ENCODE data around the gene MRPL11.

Gene MRPL11

GRCh38 chr11:66428933-66429332 is 9.7 kb downstream of the MRPL11 start:
- no peak overlapping the region for H3K27ac ChIP-seq (ENCODE audit: low read length)
- no peaks in the 10 kb centered on the region for H3K9me3 ChIP-seq (ENCODE audit: control insufficient read depth in 1 of 2, low read length in 2 of 2)
- no peak overlapping the region for H3K4me3 ChIP-seq (ENCODE audit: low read depth in 1 of 2, low read length in 2 of 2)
- H3K4me1 ChIP-seq (ENCODE audit: control insufficient read depth in 1 of 2, insufficient read depth in 2 of 2, low read length in 2 of 2) = no peaks in the 10 kb centered on the region
- H3K36me3 ChIP-seq (ENCODE audit: control insufficient read depth in 1 of 2, insufficient read depth in 2 of 2, low read length in 2 of 2) = peaks cover 12 to 33% of the 10 kb centered on the region in 2 donors
- H3K27me3 ChIP-seq (ENCODE audit: low read depth, low read length) = no peaks in the 10 kb centered on the region

DNA sequence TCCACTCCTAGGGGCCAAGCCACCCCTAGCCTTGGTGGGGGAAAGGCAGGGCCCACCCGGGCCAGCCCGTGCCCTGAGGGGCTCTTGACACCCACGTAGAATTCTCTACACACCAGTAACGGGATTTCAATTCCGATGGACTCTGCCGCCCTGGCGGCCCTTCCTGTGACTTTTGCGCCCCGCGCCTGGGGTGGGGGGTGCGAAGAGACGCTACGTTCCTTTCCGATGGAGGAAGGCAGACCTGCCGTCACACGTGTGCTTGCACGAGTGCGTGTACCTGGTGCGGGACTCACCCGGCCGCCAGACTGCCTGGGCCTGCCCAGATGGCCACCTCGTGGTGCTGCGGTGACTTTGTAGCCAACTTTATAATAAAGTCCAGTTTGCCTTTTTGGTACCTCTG is 12.3 kb downstream of the MRPL11 start:
- Histone ChIP-seq H3K27ac (ENCODE audit: low read length) (no peak overlapping the region), H3K4me1 (ENCODE audit: control insufficient read depth in 1 of 2, insufficient read depth in 2 of 2, low read length in 2 of 2) (peaks cover 0 to 3% of the 10 kb centered on the region in 2 donors), H3K9me3 (ENCODE audit: control insufficient read depth in 1 of 2, low read length in 2 of 2) (no peaks in the 10 kb centered on the region), H3K36me3 (ENCODE audit: control insufficient read depth in 1 of 2, insufficient read depth in 2 of 2, low read length in 2 of 2) (peaks cover 12 to 41% of the 10 kb centered on the region in 2 donors), H3K27me3 (ENCODE audit: low read depth, low read length) (no peaks in the 10 kb centered on the region), H3K4me3 (ENCODE audit: low read depth in 1 of 2, low read length in 2 of 2) (no peak overlapping the region)

DNA sequence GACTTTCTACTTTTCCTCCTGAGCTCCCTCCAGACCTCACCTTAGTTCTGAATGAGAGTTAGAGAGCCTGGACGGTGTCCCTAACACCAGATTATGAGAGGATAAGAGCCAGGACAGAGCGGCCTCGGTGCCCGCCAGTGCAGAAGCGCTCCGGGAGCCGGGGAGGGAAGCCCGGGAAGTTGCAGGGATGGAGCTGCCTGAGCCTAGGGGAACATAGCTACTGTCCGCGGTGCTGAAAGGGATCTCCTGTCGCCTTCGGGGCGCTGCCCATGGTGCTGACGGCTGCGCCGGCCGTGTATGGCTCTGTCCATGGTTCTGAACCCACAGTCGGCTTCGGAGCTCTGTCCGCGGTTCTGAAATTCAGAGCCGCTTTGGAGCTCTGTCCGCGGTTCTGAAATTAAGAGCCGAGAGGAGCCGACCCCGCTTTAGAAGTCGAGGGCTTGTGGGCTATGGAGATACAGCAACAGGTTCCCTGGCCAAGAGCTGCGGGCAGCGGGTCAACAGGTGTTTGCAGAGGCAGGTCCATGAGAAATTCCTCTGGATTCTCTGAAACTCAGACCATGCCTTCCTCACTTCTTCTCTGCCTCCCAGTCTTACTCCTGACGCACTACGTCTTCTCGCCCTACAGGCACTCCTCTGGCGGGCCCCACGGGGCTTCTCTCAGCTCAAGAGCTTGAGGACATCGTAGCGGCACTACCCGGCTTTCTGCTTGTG is 17.0 kb downstream of the MRPL11 start:
- Histone ChIP-seq H3K36me3 (ENCODE audit: control insufficient read depth in 1 of 2, insufficient read depth in 2 of 2, low read length in 2 of 2) (peaks cover 12 to 40% of the 10 kb centered on the region in 2 donors), H3K27me3 (ENCODE audit: low read depth, low read length) (peaks cover 8% of the 10 kb centered on the region), H3K4me3 (ENCODE audit: low read depth in 1 of 2, low read length in 2 of 2) (peak overlapping the region in 1 of 2 donors; percentile 32), H3K9me3 (ENCODE audit: control insufficient read depth in 1 of 2, low read length in 2 of 2) (no peaks in the 10 kb centered on the region), H3K27ac (ENCODE audit: low read length) (no peak overlapping the region), H3K4me1 (ENCODE audit: control insufficient read depth in 1 of 2, insufficient read depth in 2 of 2, low read length in 2 of 2) (peaks cover 0 to 47% of the 10 kb centered on the region in 2 donors)

GRCh38 chr11:66420671-66421476 is 17.8 kb downstream of the MRPL11 start, which contains the start of gene NPAS4:
Gene NPAS4 (plus strand): TSS chr11:66421035. CDS start chr11:66421180, 145 bp downstream.
- H3K36me3 ChIP-seq (ENCODE audit: control insufficient read depth in 1 of 2, insufficient read depth in 2 of 2, low read length in 2 of 2) = peaks cover 12 to 35% of the 10 kb centered on the region in 2 donors

GRCh38 chr11:66419825-66420224 is 18.8 kb downstream of the MRPL11 start:
- no peak overlapping the region for H3K27ac ChIP-seq (ENCODE audit: low read length)
- peaks cover 8% of the 10 kb centered on the region for H3K27me3 ChIP-seq (ENCODE audit: low read depth, low read length)
- no peaks in the 10 kb centered on the region for H3K9me3 ChIP-seq (ENCODE audit: control insufficient read depth in 1 of 2, low read length in 2 of 2)
- peaks cover 0 to 47% of the 10 kb centered on the region in 2 donors for H3K4me1 ChIP-seq (ENCODE audit: control insufficient read depth in 1 of 2, insufficient read depth in 2 of 2, low read length in 2 of 2)
- peaks cover 8 to 25% of the 10 kb centered on the region in 2 donors for H3K36me3 ChIP-seq (ENCODE audit: control insufficient read depth in 1 of 2, insufficient read depth in 2 of 2, low read length in 2 of 2)
- no peak overlapping the region for H3K4me3 ChIP-seq (ENCODE audit: low read depth in 1 of 2, low read length in 2 of 2)

More at GRCh38 chr11:66420671-66421476, 17.8 kb downstream of the MRPL11 start, which contains the start of gene NPAS4:
- H3K9me3 ChIP-seq (ENCODE audit: control insufficient read depth in 1 of 2, low read length in 2 of 2) = no peaks in the 10 kb centered on the region
- peak within 1 kb of the TSS in 1 of 2 donors; percentile 32 for H3K4me3 ChIP-seq (ENCODE audit: low read depth in 1 of 2, low read length in 2 of 2)
- H3K27ac ChIP-seq (ENCODE audit: low read length) = no peak within 1 kb of the TSS
- peaks cover 8% of the 10 kb centered on the region for H3K27me3 ChIP-seq (ENCODE audit: low read depth, low read length)
- peaks cover 0 to 47% of the 10 kb centered on the region in 2 donors for H3K4me1 ChIP-seq (ENCODE audit: control insufficient read depth in 1 of 2, insufficient read depth in 2 of 2, low read length in 2 of 2)

DNA sequence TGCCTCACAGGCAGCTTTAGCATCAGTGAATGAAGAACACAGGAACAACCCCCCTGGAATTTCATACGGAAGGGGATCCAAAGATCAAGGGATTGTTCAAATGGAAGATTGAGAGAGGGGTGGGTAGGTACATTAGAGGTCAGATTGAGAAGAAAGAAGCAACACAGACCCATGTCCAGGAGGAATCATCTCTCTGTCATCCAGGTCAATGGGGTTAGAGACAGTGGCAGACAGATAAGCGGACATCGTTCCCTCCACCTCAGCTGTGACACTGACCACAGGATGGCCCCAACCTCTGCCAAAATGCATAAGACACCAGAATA is 19.7 kb downstream of the MRPL11 start:
- peak overlapping the region in 1 of 2 donors; percentile 15 for H3K4me3 ChIP-seq (ENCODE audit: low read depth in 1 of 2, low read length in 2 of 2)
- peaks cover 0 to 16% of the 10 kb centered on the region in 2 donors for H3K36me3 ChIP-seq (ENCODE audit: control insufficient read depth in 1 of 2, insufficient read depth in 2 of 2, low read length in 2 of 2)
- no peak overlapping the region for H3K27ac ChIP-seq (ENCODE audit: low read length)
- peaks cover 8% of the 10 kb centered on the region for H3K27me3 ChIP-seq (ENCODE audit: low read depth, low read length)
- no peaks in the 10 kb centered on the region for H3K9me3 ChIP-seq (ENCODE audit: control insufficient read depth in 1 of 2, low read length in 2 of 2)
- peaks cover 0 to 50% of the 10 kb centered on the region in 2 donors for H3K4me1 ChIP-seq (ENCODE audit: control insufficient read depth in 1 of 2, insufficient read depth in 2 of 2, low read length in 2 of 2)

- Histone ChIP-seq H3K9me3 (ENCODE audit: control insufficient read depth in 1 of 2, low read length in 2 of 2) (no peaks in the 10 kb centered on the region), H3K36me3 (ENCODE audit: control insufficient read depth in 1 of 2, insufficient read depth in 2 of 2, low read length in 2 of 2) (peaks cover 0 to 10% of the 10 kb centered on the region in 2 donors), H3K4me3 (ENCODE audit: low read depth in 1 of 2, low read length in 2 of 2) (peak overlapping the region in 1 of 2 donors; percentile 15), H3K27ac (ENCODE audit: low read length) (no peak overlapping the region), H3K4me1 (ENCODE audit: control insufficient read depth in 1 of 2, insufficient read depth in 2 of 2, low read length in 2 of 2) (peaks cover 0 to 55% of the 10 kb centered on the region in 2 donors), H3K27me3 (ENCODE audit: low read depth, low read length) (peaks cover 8% of the 10 kb centered on the region)
These were observed 20.3 kb downstream of the MRPL11 start for GRCh38 chr11:66418168-66418985.

DNA sequence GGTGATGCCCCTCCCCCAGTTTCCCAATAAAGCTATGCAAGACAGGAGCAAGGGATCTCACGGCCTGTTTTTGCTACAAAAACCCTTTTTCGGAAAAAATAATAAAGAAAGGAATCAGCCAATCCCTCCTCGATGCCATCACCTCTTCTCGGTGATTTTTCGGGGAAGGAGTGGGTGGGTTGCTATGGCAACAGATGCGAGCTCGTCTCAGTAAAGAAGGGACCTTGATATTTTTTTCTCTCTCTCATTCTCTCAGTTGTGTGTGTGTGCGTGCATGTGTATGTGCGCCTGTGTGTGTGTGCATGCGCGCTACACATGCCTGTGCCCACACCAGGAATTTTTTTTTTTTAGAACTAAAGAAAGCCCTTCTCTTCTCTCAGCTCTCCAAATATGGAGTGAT is 21.6 kb downstream of the MRPL11 start:
- H3K27ac ChIP-seq (ENCODE audit: low read length) = no peak overlapping the region
- H3K4me1 ChIP-seq (ENCODE audit: control insufficient read depth in 1 of 2, insufficient read depth in 2 of 2, low read length in 2 of 2) = peaks cover 0 to 64% of the 10 kb centered on the region in 2 donors

GRCh38 chr11:66415423-66415822 is 23.2 kb downstream of the MRPL11 start:
- Histone ChIP-seq H3K9me3 (ENCODE audit: control insufficient read depth in 1 of 2, low read length in 2 of 2) (no peaks in the 10 kb centered on the region), H3K4me3 (ENCODE audit: low read depth in 1 of 2, low read length in 2 of 2) (no peak overlapping the region), H3K36me3 (ENCODE audit: control insufficient read depth in 1 of 2, insufficient read depth in 2 of 2, low read length in 2 of 2) (no peaks in the 10 kb centered on the region), H3K27ac (ENCODE audit: low read length) (no peak overlapping the region), H3K4me1 (ENCODE audit: control insufficient read depth in 1 of 2, insufficient read depth in 2 of 2, low read length in 2 of 2) (peaks cover 0 to 59% of the 10 kb centered on the region in 2 donors), H3K27me3 (ENCODE audit: low read depth, low read length) (peaks cover 8% of the 10 kb centered on the region)

More for the DNA sequence above, 21.6 kb downstream of the MRPL11 start:
- H3K27me3 ChIP-seq (ENCODE audit: low read depth, low read length) = peaks cover 8% of the 10 kb centered on the region
- no peaks in the 10 kb centered on the region for H3K36me3 ChIP-seq (ENCODE audit: control insufficient read depth in 1 of 2, insufficient read depth in 2 of 2, low read length in 2 of 2)
- H3K9me3 ChIP-seq (ENCODE audit: control insufficient read depth in 1 of 2, low read length in 2 of 2) = no peaks in the 10 kb centered on the region
- no peak overlapping the region for H3K4me3 ChIP-seq (ENCODE audit: low read depth in 1 of 2, low read length in 2 of 2)

GRCh38 chr11:66414120-66414934 is 24.3 kb downstream of the MRPL11 start:
- peaks cover 0 to 50% of the 10 kb centered on the region in 2 donors for H3K4me1 ChIP-seq (ENCODE audit: control insufficient read depth in 1 of 2, insufficient read depth in 2 of 2, low read length in 2 of 2)
- H3K9me3 ChIP-seq (ENCODE audit: control insufficient read depth in 1 of 2, low read length in 2 of 2) = no peaks in the 10 kb centered on the region
- H3K4me3 ChIP-seq (ENCODE audit: low read depth in 1 of 2, low read length in 2 of 2) = no peak overlapping the region
- H3K27ac ChIP-seq (ENCODE audit: low read length) = no peak overlapping the region
- peaks cover 9% of the 10 kb centered on the region for H3K27me3 ChIP-seq (ENCODE audit: low read depth, low read length)
- no peaks in the 10 kb centered on the region for H3K36me3 ChIP-seq (ENCODE audit: control insufficient read depth in 1 of 2, insufficient read depth in 2 of 2, low read length in 2 of 2)

All from muscle layer of duodenum (tissue), 2 donors.